Measurements from ENCODE around the gene GYPC.

GYPC gene

DNA sequence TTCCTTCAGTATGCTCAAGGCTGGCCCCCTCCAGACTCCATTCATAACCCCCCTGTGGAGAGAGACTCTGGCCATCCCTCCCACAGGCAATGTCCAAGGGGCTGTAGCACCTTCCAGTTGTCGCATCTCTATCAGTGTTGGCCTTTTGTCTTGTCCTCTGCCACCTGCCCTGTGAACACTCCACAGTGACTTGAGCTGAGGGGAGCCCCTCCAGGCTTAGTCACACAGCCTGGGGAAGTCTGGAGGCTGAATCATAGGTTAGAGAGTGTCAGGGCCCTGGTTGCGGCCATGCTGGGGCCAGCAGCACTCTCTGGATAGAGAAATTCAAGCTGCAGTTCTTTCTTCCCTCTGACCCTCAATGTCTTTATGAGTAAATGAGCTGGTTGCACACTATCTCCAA is 64.7 kb downstream of the GYPC start:
- no peaks in the 10 kb centered on the region for H3F3A ChIP-seq (ENCODE audit: low read depth)
- H2AFZ ChIP-seq (ENCODE audit: low read length) = no peak overlapping the region
- peaks cover 9% of the 10 kb centered on the region; the same call in 1 of the 2 replicates for H3K9me3 ChIP-seq (ENCODE audit: insufficient read depth, low read depth, low read length)
- TF ChIP-seq, protein P1, sequence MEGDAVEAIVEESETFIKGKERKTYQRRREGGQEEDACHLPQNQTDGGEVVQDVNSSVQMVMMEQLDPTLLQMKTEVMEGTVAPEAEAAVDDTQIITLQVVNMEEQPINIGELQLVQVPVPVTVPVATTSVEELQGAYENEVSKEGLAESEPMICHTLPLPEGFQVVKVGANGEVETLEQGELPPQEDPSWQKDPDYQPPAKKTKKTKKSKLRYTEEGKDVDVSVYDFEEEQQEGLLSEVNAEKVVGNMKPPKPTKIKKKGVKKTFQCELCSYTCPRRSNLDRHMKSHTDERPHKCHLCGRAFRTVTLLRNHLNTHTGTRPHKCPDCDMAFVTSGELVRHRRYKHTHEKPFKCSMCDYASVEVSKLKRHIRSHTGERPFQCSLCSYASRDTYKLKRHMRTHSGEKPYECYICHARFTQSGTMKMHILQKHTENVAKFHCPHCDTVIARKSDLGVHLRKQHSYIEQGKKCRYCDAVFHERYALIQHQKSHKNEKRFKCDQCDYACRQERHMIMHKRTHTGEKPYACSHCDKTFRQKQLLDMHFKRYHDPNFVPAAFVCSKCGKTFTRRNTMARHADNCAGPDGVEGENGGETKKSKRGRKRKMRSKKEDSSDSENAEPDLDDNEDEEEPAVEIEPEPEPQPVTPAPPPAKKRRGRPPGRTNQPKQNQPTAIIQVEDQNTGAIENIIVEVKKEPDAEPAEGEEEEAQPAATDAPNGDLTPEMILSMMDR (conservative IDR thresholded peaks at IDR 0.05; ENCODE audit: low read length) = no peak
- TF ChIP-seq EZH2phosphoT487 (IDR thresholded peaks at IDR 0.05; ENCODE audit: borderline replicate concordance) = no peak
- no peaks in the 10 kb centered on the region for H3K27me3 ChIP-seq (ENCODE audit: insufficient read depth, low read length, poor library complexity, severe bottlenecking)
- H4K20me1 ChIP-seq (ENCODE audit: insufficient read depth, low read length, poor library complexity, severe bottlenecking) = no peaks in the 10 kb centered on the region
- no peak overlapping the region for H3K9ac ChIP-seq (ENCODE audit: low read depth, low read length, poor library complexity, severe bottlenecking)
- H3K4me1 ChIP-seq (ENCODE audit: insufficient read depth, low read length, poor library complexity, severe bottlenecking) = no peaks in the 10 kb centered on the region
- H3K36me3 ChIP-seq (ENCODE audit: insufficient read depth, low read length) = no peaks in the 10 kb centered on the region
- H3K4me2 ChIP-seq (ENCODE audit: low read depth, low read length, poor library complexity, severe bottlenecking) = no peak overlapping the region
- no peaks in the 10 kb centered on the region for H3K79me2 ChIP-seq (ENCODE audit: insufficient read depth, low read length)
- no peak overlapping the region for H3K4me3 ChIP-seq (ENCODE audit: low read length, poor library complexity, severe bottlenecking)
- H3K9me2 ChIP-seq (replicated peaks; ENCODE audit: low read depth, low read length) = no peaks in the 10 kb centered on the region

DNA sequence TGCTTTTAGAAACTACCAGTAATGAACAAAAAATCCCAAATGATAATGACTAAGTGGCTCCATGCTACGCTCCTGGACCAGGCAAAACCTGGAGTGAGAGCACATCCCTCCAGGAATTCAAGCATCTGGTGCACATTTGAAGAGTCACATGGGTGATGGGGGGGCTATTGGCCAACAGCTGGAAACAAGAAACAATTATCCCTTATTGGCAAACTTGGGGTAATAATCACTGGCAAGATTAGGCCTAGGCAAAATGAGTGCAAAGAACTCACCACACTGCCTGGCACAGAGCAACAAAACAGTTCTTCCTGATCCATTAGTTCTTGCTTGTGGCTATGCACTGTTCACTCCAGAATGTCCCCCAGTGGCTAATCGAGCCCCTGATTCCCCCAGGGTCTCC is 66.1 kb downstream of the GYPC start:
- Histone ChIP-seq H3K79me2 (ENCODE audit: insufficient read depth, low read length) (no peaks in the 10 kb centered on the region), H3K4me2 (ENCODE audit: low read depth, low read length, poor library complexity, severe bottlenecking) (no peak overlapping the region), H3K9me2 (replicated peaks; ENCODE audit: low read depth, low read length) (no peaks in the 10 kb centered on the region), H2AFZ (ENCODE audit: low read length) (no peak overlapping the region), H3K27me3 (ENCODE audit: insufficient read depth, low read length, poor library complexity, severe bottlenecking) (no peaks in the 10 kb centered on the region), H3K9me3 (ENCODE audit: insufficient read depth, low read depth, low read length) (peaks cover 11% of the 10 kb centered on the region; the same call in 1 of the 2 replicates), H3K9ac (ENCODE audit: low read depth, low read length, poor library complexity, severe bottlenecking) (no peak overlapping the region), H3F3A (ENCODE audit: low read depth) (no peaks in the 10 kb centered on the region), H3K4me3 (ENCODE audit: low read length, poor library complexity, severe bottlenecking) (no peak overlapping the region), H3K36me3 (ENCODE audit: insufficient read depth, low read length) (no peaks in the 10 kb centered on the region), H3K4me1 (ENCODE audit: insufficient read depth, low read length, poor library complexity, severe bottlenecking) (no peaks in the 10 kb centered on the region), H4K20me1 (ENCODE audit: insufficient read depth, low read length, poor library complexity, severe bottlenecking) (no peaks in the 10 kb centered on the region)
- TF ChIP-seq, protein P1 (conservative IDR thresholded peaks at IDR 0.05; ENCODE audit: low read length) = no peak
- no peak for TF ChIP-seq EZH2phosphoT487 (IDR thresholded peaks at IDR 0.05; ENCODE audit: borderline replicate concordance)

DNA sequence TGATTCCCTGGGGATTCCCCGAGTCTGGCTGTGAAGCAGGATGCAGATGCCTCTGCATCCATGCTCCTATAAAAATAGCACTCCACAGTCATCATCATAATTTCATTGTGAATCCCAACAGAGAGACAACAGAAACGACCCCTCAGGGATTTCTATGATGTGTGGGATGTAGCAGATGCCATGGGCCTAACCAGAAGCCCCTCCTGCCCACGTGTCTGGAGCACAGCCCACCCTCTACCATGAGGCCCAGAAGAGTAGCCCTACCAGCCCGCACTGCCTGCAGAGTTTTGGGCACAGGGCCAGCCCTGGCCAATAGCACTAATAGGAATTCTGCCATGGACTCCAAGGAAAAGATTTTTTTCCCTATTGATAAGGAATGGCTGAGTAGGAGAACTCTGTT is 66.6 kb downstream of the GYPC start:
- H3K4me2 ChIP-seq (ENCODE audit: low read depth, low read length, poor library complexity, severe bottlenecking) = no peak overlapping the region

DNA sequence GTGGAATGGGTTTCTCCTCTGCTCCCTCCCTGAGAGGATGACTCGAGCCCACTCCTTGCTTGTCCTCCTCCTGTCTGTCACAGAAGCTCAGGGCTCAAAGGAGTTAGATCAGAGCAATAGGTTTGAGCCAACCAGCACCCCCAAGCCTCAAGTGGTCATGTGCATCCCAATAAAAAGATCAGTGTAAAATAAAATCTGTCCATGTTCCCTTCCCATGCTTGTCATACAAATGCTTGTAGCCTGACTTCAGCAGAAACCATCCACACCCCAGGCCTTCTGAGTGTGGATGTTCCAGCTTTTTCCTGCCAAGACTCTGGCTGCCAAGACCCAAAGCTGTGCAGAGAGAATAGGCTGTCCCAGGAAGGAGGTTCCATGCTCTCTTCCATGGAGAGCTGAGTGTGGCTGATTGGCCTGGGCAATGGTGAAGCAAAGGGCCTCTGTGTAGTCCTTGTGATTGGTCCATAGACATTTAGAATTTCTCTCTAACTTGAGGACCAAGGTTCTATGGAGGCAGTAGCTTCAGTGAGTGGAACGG is 67.4 kb downstream of the GYPC start:
- Histone ChIP-seq H3K36me3 (ENCODE audit: insufficient read depth, low read length) (no peaks in the 10 kb centered on the region), H3K4me3 (ENCODE audit: low read length, poor library complexity, severe bottlenecking) (no peak overlapping the region), H3K4me1 (ENCODE audit: insufficient read depth, low read length, poor library complexity, severe bottlenecking) (no peaks in the 10 kb centered on the region), H3K9me2 (replicated peaks; ENCODE audit: low read depth, low read length) (no peaks in the 10 kb centered on the region), H3F3A (ENCODE audit: low read depth) (no peaks in the 10 kb centered on the region), H3K9me3 (ENCODE audit: insufficient read depth, low read depth, low read length) (peaks cover 11% of the 10 kb centered on the region; the same call in 1 of the 2 replicates), H2AFZ (ENCODE audit: low read length) (no peak overlapping the region), H3K4me2 (ENCODE audit: low read depth, low read length, poor library complexity, severe bottlenecking) (no peak overlapping the region), H3K79me2 (ENCODE audit: insufficient read depth, low read length) (no peaks in the 10 kb centered on the region), H4K20me1 (ENCODE audit: insufficient read depth, low read length, poor library complexity, severe bottlenecking) (no peaks in the 10 kb centered on the region), H3K27me3 (ENCODE audit: insufficient read depth, low read length, poor library complexity, severe bottlenecking) (no peaks in the 10 kb centered on the region), H3K9ac (ENCODE audit: low read depth, low read length, poor library complexity, severe bottlenecking) (no peak overlapping the region)
- TF ChIP-seq, protein P1 (conservative IDR thresholded peaks at IDR 0.05; ENCODE audit: low read length) = no peak
- no peak for TF ChIP-seq EZH2phosphoT487 (IDR thresholded peaks at IDR 0.05; ENCODE audit: borderline replicate concordance)

More for the DNA sequence above, 66.6 kb downstream of the GYPC start:
- Histone ChIP-seq H2AFZ (ENCODE audit: low read length) (no peak overlapping the region), H3K36me3 (ENCODE audit: insufficient read depth, low read length) (no peaks in the 10 kb centered on the region), H3K9ac (ENCODE audit: low read depth, low read length, poor library complexity, severe bottlenecking) (no peak overlapping the region), H3K9me2 (replicated peaks; ENCODE audit: low read depth, low read length) (no peaks in the 10 kb centered on the region), H3K4me1 (ENCODE audit: insufficient read depth, low read length, poor library complexity, severe bottlenecking) (no peaks in the 10 kb centered on the region), H3K9me3 (ENCODE audit: insufficient read depth, low read depth, low read length) (peaks cover 11% of the 10 kb centered on the region; the same call in 1 of the 2 replicates), H3K4me3 (ENCODE audit: low read length, poor library complexity, severe bottlenecking) (no peak overlapping the region), H3F3A (ENCODE audit: low read depth) (no peaks in the 10 kb centered on the region), H4K20me1 (ENCODE audit: insufficient read depth, low read length, poor library complexity, severe bottlenecking) (no peaks in the 10 kb centered on the region), H3K27me3 (ENCODE audit: insufficient read depth, low read length, poor library complexity, severe bottlenecking) (no peaks in the 10 kb centered on the region), H3K79me2 (ENCODE audit: insufficient read depth, low read length) (no peaks in the 10 kb centered on the region)
- TF ChIP-seq EZH2phosphoT487 (IDR thresholded peaks at IDR 0.05; ENCODE audit: borderline replicate concordance) = no peak
